Smooth muscle cell (in vitro differentiated cells): ENCODE results near the gene EMID1. TPM values are rescaled to one million over a fixed set of nuclear protein-coding genes. Genes with fewer than 3 reads are reported as not detected.

ENCODE experiments used
- DNase-seq: peaks from one replicate; lab custom pipeline; 2025; ENCODE audit not compliant: unreplicated experiment; lab: John Stamatoyannopoulos, UW
- H2AFZ ChIP-seq: fragments of 200-600 bp; sonication (generic); 2 replicates; pipeline ENCODE4 v1.6.0; 2016; ENCODE audit warnings: antibody characterized with exemption, low read depth, mild to moderate bottlenecking
- H3F3A ChIP-seq: fragments of 200-600 bp; sonication (generic); 2 replicates; pipeline ENCODE4 v1.6.0; 2017; ENCODE audit warnings: antibody characterized with exemption, low read depth
- H3K27ac ChIP-seq: fragments of 200-600 bp; sonication (generic); 2 replicates; pipeline ENCODE4 v1.5.1; 2016; ENCODE audit warnings: low read depth, mild to moderate bottlenecking
- H3K27me3 ChIP-seq: fragments of 200-600 bp; sonication (generic); 2 replicates; pipeline ENCODE4 v1.6.1; 2016; ENCODE audit warnings: low read depth, mild to moderate bottlenecking
- H3K36me3 ChIP-seq: fragments of 200-600 bp; sonication (generic); 2 replicates; pipeline ENCODE4 v1.5.1; 2016; ENCODE audit warnings: low read depth
- H3K4me1 ChIP-seq: fragments of 200-600 bp; sonication (generic); 2 replicates; pipeline ENCODE4 v1.5.1; 2016; ENCODE audit warnings: low read depth
- H3K4me2 ChIP-seq: fragments of 200-600 bp; sonication (generic); 2 replicates; pipeline ENCODE4 v1.6.0; 2016; ENCODE audit warnings: mild to moderate bottlenecking
- H3K4me3 ChIP-seq: fragments of 200-600 bp; sonication (generic); 2 replicates; pipeline ENCODE4 v1.5.1; 2016; ENCODE audit warnings: mild to moderate bottlenecking
- H3K79me2 ChIP-seq: fragments of 200-600 bp; sonication (generic); 2 replicates; pipeline ENCODE4 v1.6.0; 2016; ENCODE audit warnings: low read depth, mild to moderate bottlenecking
- H3K9ac ChIP-seq: fragments of 200-600 bp; sonication (generic); 2 replicates; pipeline ENCODE4 v1.6.0; 2016; ENCODE audit warnings: low read depth
- H3K9me3 ChIP-seq: fragments of 200-600 bp; sonication (generic); replicated peaks from 2 replicates; pipeline ENCODE4 v1.5.1; 2016; ENCODE audit warnings: low read depth
- H4K20me1 ChIP-seq: fragments of 200-600 bp; sonication (generic); 2 replicates; pipeline ENCODE4 v1.6.0; 2016; ENCODE audit warnings: low read depth
- whole genome bisulfite sequencing: methylation state at CpG from one replicate; pipeline ENCODE4 v1.1.7; 2016; ENCODE audit warnings: low lambda C conversion rate; 5-methylcytosine and 5-hydroxymethylcytosine counted together
- polyA plus RNA-seq: library from polyadenylated mRNA; unstranded; fragments of >200 nt; fragmentation: Nextera tagmentation; extraction: Ambion mirVana; gene quantifications from 2 replicates; pipeline ENCODE4 v1.2.1, GENCODE V29; 2016
- total RNA-seq: library from RNA; depleted of rRNA; stranded (reverse); fragments of >200 nt; gene quantifications from 2 replicates; pipeline ENCODE4 v1.2.3, GENCODE V29; 2014
- TF ChIP-seq, protein P1 (sequence below): fragments of 200-600 bp; sonication (generic); IDR thresholded peaks from 2 replicates; pipeline ENCODE4 v1.5.1; 2017; ENCODE audit warnings: borderline replicate concordance, mild to moderate bottlenecking, antibody characterized with exemption; ENCODE audit not compliant: insufficient read depth, poor library complexity, severe bottlenecking

The EMID1 gene
- total and polyA plus RNA-seq, 2 experiments from 2014 or later: 1.1 to 3.9 TPM

DNA sequence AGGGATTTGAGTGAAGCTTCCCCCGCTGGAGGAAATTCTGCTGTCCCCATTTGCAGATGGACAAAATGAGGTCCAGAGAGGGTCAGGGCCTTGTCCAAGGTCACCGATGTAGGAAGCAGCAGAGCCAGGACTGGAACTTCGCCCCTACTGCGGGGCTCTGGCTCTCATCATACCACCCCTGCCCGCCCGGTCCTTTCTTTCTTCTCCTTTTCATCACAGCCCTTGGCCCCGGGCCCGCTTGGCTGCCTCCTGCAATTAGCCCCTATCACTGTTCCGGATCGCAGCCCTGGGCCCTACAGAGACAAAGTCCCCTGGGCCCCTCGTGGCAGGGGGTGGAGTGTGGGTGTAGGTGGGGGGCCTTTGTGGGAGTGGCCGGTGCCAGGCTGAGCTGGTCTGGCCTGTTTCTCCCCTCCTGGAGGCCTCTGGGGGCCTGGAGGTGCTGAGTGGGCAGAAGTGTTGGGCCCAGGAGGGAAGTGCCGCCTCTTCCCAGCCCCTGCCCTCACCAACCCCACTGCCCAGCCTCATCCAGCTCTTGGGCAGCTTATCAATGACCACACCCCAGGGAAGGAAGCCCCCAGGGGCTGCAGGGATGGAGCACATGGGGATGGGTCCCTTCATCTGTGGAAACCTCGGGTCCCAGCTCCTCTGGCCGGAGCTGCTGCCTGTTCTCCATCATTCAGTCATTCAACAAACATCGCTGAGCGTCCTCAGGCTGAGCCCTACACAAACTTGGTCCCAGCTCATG, 3.4 kb downstream of the EMID1 start:
- Histone ChIP-seq H3K4me2 (no peak overlapping the region), H2AFZ (no peak overlapping the region), H3K9ac (no peak overlapping the region), H3K79me2 (no peaks in the 10 kb centered on the region), H3K27ac (no peak overlapping the region), H4K20me1 (no peaks in the 10 kb centered on the region), H3K4me1 (peaks cover 6% of the 10 kb centered on the region), H3K9me3 (no peaks in the 10 kb centered on the region), H3K36me3 (no peaks in the 10 kb centered on the region), H3F3A (peaks cover 9% of the 10 kb centered on the region), H3K4me3 (no peak overlapping the region), H3K27me3 (no peaks in the 10 kb centered on the region)
- no peak for DNase-seq
- WGBS: 83% methylated on average over 16 of the region's 17 CpGs
- TF ChIP-seq, protein P1, sequence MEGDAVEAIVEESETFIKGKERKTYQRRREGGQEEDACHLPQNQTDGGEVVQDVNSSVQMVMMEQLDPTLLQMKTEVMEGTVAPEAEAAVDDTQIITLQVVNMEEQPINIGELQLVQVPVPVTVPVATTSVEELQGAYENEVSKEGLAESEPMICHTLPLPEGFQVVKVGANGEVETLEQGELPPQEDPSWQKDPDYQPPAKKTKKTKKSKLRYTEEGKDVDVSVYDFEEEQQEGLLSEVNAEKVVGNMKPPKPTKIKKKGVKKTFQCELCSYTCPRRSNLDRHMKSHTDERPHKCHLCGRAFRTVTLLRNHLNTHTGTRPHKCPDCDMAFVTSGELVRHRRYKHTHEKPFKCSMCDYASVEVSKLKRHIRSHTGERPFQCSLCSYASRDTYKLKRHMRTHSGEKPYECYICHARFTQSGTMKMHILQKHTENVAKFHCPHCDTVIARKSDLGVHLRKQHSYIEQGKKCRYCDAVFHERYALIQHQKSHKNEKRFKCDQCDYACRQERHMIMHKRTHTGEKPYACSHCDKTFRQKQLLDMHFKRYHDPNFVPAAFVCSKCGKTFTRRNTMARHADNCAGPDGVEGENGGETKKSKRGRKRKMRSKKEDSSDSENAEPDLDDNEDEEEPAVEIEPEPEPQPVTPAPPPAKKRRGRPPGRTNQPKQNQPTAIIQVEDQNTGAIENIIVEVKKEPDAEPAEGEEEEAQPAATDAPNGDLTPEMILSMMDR: no peak

DNA sequence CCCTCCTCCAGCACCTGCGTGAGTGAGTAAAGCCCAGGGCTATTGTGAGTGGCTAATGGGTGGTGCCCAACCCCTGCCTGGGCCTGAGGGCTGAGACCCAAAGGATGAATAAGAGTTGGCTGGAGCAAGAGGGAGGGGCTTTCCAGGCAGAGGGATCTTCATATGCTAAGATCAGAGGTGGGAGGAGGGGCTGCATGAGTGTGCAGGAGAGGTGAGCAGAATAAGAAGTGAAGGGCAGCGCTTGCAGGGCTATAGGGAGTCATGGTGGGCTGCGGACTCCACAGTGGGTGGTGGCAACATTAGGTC, 3.9 kb downstream of the EMID1 start:
- Histone ChIP-seq H4K20me1 (no peaks in the 10 kb centered on the region), H3K27ac (no peak overlapping the region), H3K36me3 (no peaks in the 10 kb centered on the region), H3K79me2 (no peaks in the 10 kb centered on the region), H2AFZ (no peak overlapping the region), H3K4me3 (no peak overlapping the region), H3K4me2 (no peak overlapping the region), H3K27me3 (no peaks in the 10 kb centered on the region), H3F3A (peaks cover 9% of the 10 kb centered on the region), H3K4me1 (peaks cover 6% of the 10 kb centered on the region), H3K9ac (no peak overlapping the region), H3K9me3 (no peaks in the 10 kb centered on the region)
- TF ChIP-seq, protein P1: no peak
- WGBS: 86% methylated on average over 3 of the region's 3 CpGs
- no peak for DNase-seq

DNA sequence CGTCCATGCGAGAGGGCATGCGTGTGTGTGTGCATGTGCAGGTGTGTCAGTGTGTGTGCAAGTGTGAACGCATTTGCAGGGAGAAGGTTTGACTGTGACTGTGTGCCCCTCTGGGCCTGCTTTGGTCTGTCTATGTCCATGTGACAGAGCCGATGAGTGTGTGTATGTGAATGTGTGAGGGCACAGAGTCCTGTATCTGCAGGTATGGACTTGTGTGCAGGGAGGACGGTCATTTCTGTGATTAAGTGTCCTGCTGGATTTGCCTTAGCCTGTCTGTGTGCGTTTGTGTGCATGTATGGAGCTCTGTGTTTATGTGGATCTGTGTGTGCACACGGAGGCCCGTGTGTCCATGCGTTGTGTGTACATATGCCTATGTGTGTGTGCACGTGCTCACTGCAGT, 5.4 kb downstream of the EMID1 start:
- WGBS: 90% methylated on average over 11 of the region's 11 CpGs
- H3K27ac ChIP-seq: no peak overlapping the region
- no peaks in the 10 kb centered on the region for H3K36me3 ChIP-seq
- H3K79me2 ChIP-seq: no peaks in the 10 kb centered on the region
- TF ChIP-seq, protein P1: no peak
- no peak overlapping the region for H2AFZ ChIP-seq
- no peak overlapping the region for H3K4me2 ChIP-seq
- no peaks in the 10 kb centered on the region for H3K27me3 ChIP-seq
- H3K9me3 ChIP-seq: no peaks in the 10 kb centered on the region
- no peak overlapping the region for H3K4me3 ChIP-seq
- DNase-seq: no peak
- H3F3A ChIP-seq: no peaks in the 10 kb centered on the region
- H4K20me1 ChIP-seq: no peaks in the 10 kb centered on the region
- H3K9ac ChIP-seq: no peak overlapping the region
- H3K4me1 ChIP-seq: peaks cover 6% of the 10 kb centered on the region

DNA sequence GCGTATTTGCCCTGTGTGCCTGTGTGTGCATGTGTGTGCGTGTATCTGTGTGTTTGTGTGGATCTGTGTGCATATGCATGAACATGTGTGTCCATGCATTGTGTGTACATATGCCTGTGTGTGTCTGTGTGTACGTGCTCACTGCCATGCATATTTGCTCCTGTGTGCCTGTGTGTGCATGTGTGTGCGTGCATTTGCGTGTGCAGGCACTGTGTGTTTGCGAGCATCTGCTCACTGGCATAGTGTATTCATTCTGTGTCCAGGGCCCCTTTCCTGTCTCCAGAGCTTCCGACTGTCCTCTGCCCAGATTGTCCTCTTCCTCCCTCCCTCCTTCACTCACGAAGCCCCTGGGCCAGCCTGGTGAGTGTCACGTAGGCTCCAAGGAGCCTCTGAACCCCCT, 5.8 kb downstream of the EMID1 start:
- Histone ChIP-seq H4K20me1 (no peaks in the 10 kb centered on the region), H3K4me1 (peaks cover 6% of the 10 kb centered on the region), H3K27me3 (no peaks in the 10 kb centered on the region), H3K36me3 (no peaks in the 10 kb centered on the region), H2AFZ (no peak overlapping the region), H3K4me2 (no peak overlapping the region), H3K4me3 (no peak overlapping the region), H3K27ac (no peak overlapping the region), H3F3A (no peaks in the 10 kb centered on the region), H3K79me2 (no peaks in the 10 kb centered on the region), H3K9me3 (no peaks in the 10 kb centered on the region), H3K9ac (no peak overlapping the region)
- DNase-seq: no peak
- TF ChIP-seq, protein P1: no peak
- 91% methylated on average over 9 of the region's 9 CpGs for WGBS
